ENCODE data around the gene BOLA3.
A peak's percentile ranks its signal among the peaks of the same experiment; 100 is the strongest.
"Not testable (repeated sequence)": the region's sequence is repeated elsewhere in the genome, so short reads cannot be mapped to it uniquely, and the experiment has no call there.

BOLA3 gene

GRCh38 chr2:74147727-74148456 is at the start of gene BOLA3:
TSS of gene BOLA3 (minus strand) at chr2:74147912. CDS start at chr2:74147874, 38 bp downstream.
- peak; percentile 85 for DNase-seq (ENCODE audit: low read depth)

- DNase-seq (ENCODE audit: low read depth), result no peak
Measured at GRCh38 chr2:74197049-74197448, 49.3 kb upstream of the BOLA3 start.

- DNase-seq (ENCODE audit: low read depth), result no peak
Measured at GRCh38 chr2:74194799-74195198, 47.1 kb upstream of the BOLA3 start.

GRCh38 chr2:74191596-74192380 is 44.1 kb upstream of the BOLA3 start:
- no peak for DNase-seq (ENCODE audit: low read depth)

GRCh38 chr2:74188696-74189095 is 41.0 kb upstream of the BOLA3 start:
- DNase-seq (ENCODE audit: low read depth), result no peak

- peak; percentile 79 for DNase-seq (ENCODE audit: low read depth)
Measured at GRCh38 chr2:74188018-74188601, 40.4 kb upstream of the BOLA3 start.

- DNase-seq (ENCODE audit: low read depth), result not testable (repeated sequence)
Measured at GRCh38 chr2:74186706-74187105, 39.0 kb upstream of the BOLA3 start.

GRCh38 chr2:74186038-74186437 is 38.3 kb upstream of the BOLA3 start:
- no peak for DNase-seq (ENCODE audit: low read depth)

- DNase-seq (ENCODE audit: low read depth), result no peak
Measured at GRCh38 chr2:74183878-74184277, 36.2 kb upstream of the BOLA3 start.

GRCh38 chr2:74181739-74182138 is 34.0 kb upstream of the BOLA3 start:
- peak; percentile 26 for DNase-seq (ENCODE audit: low read depth)

GRCh38 chr2:74179063-74179865 is 31.6 kb upstream of the BOLA3 start:
- peak; percentile 18 for DNase-seq (ENCODE audit: low read depth)

GRCh38 chr2:74178211-74179062 is 30.7 kb upstream of the BOLA3 start, which contains the start of gene MOB1A:
TSS of gene MOB1A (minus strand) at chr2:74178879. CDS start at chr2:74178674, 205 bp downstream.
- DNase-seq (ENCODE audit: low read depth), result peak; percentile 99

- DNase-seq (ENCODE audit: low read depth), result no peak
Measured at GRCh38 chr2:74177696-74178095, 30.0 kb upstream of the BOLA3 start.

- DNase-seq (ENCODE audit: low read depth), result no peak
Measured at GRCh38 chr2:74174909-74175308, 27.2 kb upstream of the BOLA3 start.

- DNase-seq (ENCODE audit: low read depth), result no peak
Measured at GRCh38 chr2:74168739-74169138, 21.0 kb upstream of the BOLA3 start.

GRCh38 chr2:74164761-74165160 is 17.0 kb upstream of the BOLA3 start:
- no peak for DNase-seq (ENCODE audit: low read depth)

GRCh38 chr2:74162951-74163350 is 15.2 kb upstream of the BOLA3 start:
- no peak for DNase-seq (ENCODE audit: low read depth)

GRCh38 chr2:74155830-74156229 is 8.1 kb upstream of the BOLA3 start:
- DNase-seq (ENCODE audit: low read depth), result no peak

- no peak for DNase-seq (ENCODE audit: low read depth)
Measured at GRCh38 chr2:74152954-74153353, 5.2 kb upstream of the BOLA3 start.

GRCh38 chr2:74149570-74150319 is 2.0 kb upstream of the BOLA3 start:
- no peak for DNase-seq (ENCODE audit: low read depth)

GRCh38 chr2:74149247-74149525 is 1.5 kb upstream of the BOLA3 start:
- no peak for DNase-seq (ENCODE audit: low read depth)
